Osteoblast (primary cell): Measurements from ENCODE around the gene MED17. TPM values are rescaled to one million over a fixed set of nuclear protein-coding genes. Genes with fewer than 3 reads are reported as not detected.

Experiments
- DNase-seq: peaks from one replicate; pipeline ENCODE4 v3.0.0; 2011; ENCODE audit warnings: low spot score, mixed read lengths; ENCODE audit not compliant: insufficient read length; ENCODE audit errors: missing footprints
- H2AFZ ChIP-seq: 2 replicates; pipeline ENCODE4 v1.6.0; 2011; ENCODE audit warnings: mild to moderate bottlenecking, low read length
- H3K27ac ChIP-seq: 2 replicates; pipeline ENCODE4 v1.5.1; 2011; ENCODE audit warnings: mild to moderate bottlenecking, low read depth, low read length, moderate library complexity
- H3K27me3 ChIP-seq: 2 replicates; pipeline ENCODE4 v1.6.0; 2012; ENCODE audit warnings: mild to moderate bottlenecking, control low read depth, inconsistent platforms, low read length, moderate library complexity; ENCODE audit not compliant: insufficient read depth
- H3K36me3 ChIP-seq: 2 replicates; pipeline ENCODE4 v1.5.1; 2011; ENCODE audit warnings: mild to moderate bottlenecking, low read length, control low read depth, moderate library complexity; ENCODE audit not compliant: insufficient read depth
- H3K4me1 ChIP-seq: 2 replicates; pipeline ENCODE4 v1.5.1; 2011; ENCODE audit warnings: mild to moderate bottlenecking, low read length, control low read depth, moderate library complexity; ENCODE audit not compliant: insufficient read depth
- H3K4me2 ChIP-seq: 2 replicates; pipeline ENCODE4 v1.6.0; 2011; ENCODE audit warnings: mild to moderate bottlenecking, low read length; ENCODE audit not compliant: insufficient read depth
- H3K4me3 ChIP-seq: fragments of 200-600 bp; sonication (generic); 3 replicates; pipeline ENCODE4 v1.5.1; 2012; ENCODE audit warnings: mild to moderate bottlenecking, low read length, inconsistent platforms; ENCODE audit not compliant: insufficient read depth
- H3K79me2 ChIP-seq: 2 replicates; pipeline ENCODE4 v1.6.0; 2012; ENCODE audit warnings: mild to moderate bottlenecking, low read length, control low read depth, inconsistent platforms; ENCODE audit not compliant: insufficient read depth
- H3K9me3 ChIP-seq: 2 replicates; pipeline ENCODE4 v1.5.1; 2011; ENCODE audit warnings: low read depth, low read length, control low read depth
- H4K20me1 ChIP-seq: 2 replicates; pipeline ENCODE4 v1.6.0; 2012; ENCODE audit warnings: mild to moderate bottlenecking, low read length, control low read depth; ENCODE audit not compliant: insufficient read depth
- total RNA-seq: library from RNA; depleted of rRNA; stranded (reverse); fragments of >200 nt; gene quantifications from 2 replicates; pipeline ENCODE4 v1.2.3, GENCODE V29; 2012
- TF ChIP-seq, protein P1 (sequence below): IDR thresholded peaks from 2 replicates; pipeline ENCODE4 v1.5.1; 2011; ENCODE audit warnings: mild to moderate bottlenecking, low read depth, low read length, moderate library complexity; ENCODE audit errors: extremely low read depth

Gene MED17
- total RNA-seq, 1 donor: 32.6 TPM

DNA sequence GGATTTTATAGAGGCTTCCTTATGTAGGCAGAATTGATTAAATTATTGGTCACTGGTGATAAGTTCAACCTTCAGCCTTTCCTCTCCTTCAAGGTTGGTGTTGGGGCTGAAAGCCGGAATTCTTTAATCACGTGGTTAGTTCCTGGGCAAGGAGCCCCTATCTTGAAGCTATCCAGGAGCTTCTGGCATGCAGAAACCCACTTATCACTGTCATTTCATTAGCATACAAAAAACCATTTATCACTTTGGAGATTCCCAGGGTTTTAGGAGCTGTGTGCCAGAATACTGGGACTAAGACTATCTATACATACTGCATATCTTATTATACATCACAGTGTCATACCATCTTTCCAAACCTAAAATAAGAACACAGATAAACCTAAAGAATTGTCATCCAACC lies 18.5 kb upstream of the MED17 start:
- H4K20me1 ChIP-seq: no peaks in the 10 kb centered on the region
- peaks cover 16% of the 10 kb centered on the region for H3K36me3 ChIP-seq
- TF ChIP-seq, protein P1, sequence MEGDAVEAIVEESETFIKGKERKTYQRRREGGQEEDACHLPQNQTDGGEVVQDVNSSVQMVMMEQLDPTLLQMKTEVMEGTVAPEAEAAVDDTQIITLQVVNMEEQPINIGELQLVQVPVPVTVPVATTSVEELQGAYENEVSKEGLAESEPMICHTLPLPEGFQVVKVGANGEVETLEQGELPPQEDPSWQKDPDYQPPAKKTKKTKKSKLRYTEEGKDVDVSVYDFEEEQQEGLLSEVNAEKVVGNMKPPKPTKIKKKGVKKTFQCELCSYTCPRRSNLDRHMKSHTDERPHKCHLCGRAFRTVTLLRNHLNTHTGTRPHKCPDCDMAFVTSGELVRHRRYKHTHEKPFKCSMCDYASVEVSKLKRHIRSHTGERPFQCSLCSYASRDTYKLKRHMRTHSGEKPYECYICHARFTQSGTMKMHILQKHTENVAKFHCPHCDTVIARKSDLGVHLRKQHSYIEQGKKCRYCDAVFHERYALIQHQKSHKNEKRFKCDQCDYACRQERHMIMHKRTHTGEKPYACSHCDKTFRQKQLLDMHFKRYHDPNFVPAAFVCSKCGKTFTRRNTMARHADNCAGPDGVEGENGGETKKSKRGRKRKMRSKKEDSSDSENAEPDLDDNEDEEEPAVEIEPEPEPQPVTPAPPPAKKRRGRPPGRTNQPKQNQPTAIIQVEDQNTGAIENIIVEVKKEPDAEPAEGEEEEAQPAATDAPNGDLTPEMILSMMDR: no peak
- no peak overlapping the region for H3K4me3 ChIP-seq
- no peaks in the 10 kb centered on the region for H3K4me1 ChIP-seq
- H3K27ac ChIP-seq: no peak overlapping the region
- no peaks in the 10 kb centered on the region for H3K9me3 ChIP-seq
- no peak overlapping the region for H2AFZ ChIP-seq
- no peak overlapping the region for H3K4me2 ChIP-seq
- H3K27me3 ChIP-seq: no peaks in the 10 kb centered on the region
- no peaks in the 10 kb centered on the region for H3K79me2 ChIP-seq
- no peak for DNase-seq

DNA sequence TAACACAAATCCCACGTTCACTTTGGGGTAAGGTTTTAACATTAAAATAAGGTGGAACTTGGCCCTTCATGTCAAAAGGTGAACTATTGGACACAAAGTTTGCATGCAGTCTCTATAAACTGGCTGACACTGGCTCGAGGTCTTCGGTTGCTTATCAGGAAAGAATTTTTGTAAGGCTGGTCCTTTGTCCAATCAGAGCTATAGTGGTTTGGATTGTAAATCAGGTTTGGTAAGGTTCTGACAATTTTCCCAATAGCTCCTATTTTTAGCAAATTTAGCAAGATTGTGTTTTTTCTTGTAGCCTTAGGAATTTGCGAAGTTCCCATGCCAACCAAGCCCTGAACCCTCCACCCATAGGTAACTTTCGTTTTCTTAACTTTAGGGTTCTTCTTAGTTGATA lies 17.6 kb upstream of the MED17 start:
- no peak for DNase-seq
- Histone ChIP-seq H3K27me3 (no peaks in the 10 kb centered on the region), H3K79me2 (no peaks in the 10 kb centered on the region), H4K20me1 (no peaks in the 10 kb centered on the region), H3K4me2 (no peak overlapping the region), H3K9me3 (no peaks in the 10 kb centered on the region), H3K36me3 (peaks cover 8% of the 10 kb centered on the region), H2AFZ (no peak overlapping the region), H3K4me1 (no peaks in the 10 kb centered on the region), H3K27ac (no peak overlapping the region), H3K4me3 (no peak overlapping the region)
- TF ChIP-seq, protein P1: no peak

DNA sequence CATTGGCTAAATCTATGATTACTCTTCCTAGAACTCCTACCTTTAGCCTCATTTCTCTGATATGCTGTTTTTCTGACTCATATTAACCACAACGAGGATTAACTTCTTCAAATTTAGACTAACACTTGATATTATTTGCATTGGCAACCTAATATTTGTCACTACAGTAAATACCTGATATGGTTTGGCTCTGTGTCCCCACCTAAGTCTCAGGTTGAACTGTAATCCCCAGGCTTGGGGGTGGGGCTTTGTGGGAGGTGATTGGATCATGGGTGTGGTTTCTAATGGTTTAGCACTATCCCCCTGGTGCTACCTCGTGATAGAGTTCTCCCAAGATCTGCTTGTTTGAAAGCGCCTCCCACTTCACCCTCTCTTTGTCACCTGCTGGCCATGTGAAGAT lies 17.1 kb upstream of the MED17 start:
- H3K27me3 ChIP-seq: no peaks in the 10 kb centered on the region
- H3K4me3 ChIP-seq: no peak overlapping the region
- no peaks in the 10 kb centered on the region for H3K4me1 ChIP-seq
- no peaks in the 10 kb centered on the region for H4K20me1 ChIP-seq
- TF ChIP-seq, protein P1: no peak
- H3K9me3 ChIP-seq: no peaks in the 10 kb centered on the region
- peaks cover 6% of the 10 kb centered on the region for H3K36me3 ChIP-seq
- no peak overlapping the region for H2AFZ ChIP-seq
- H3K79me2 ChIP-seq: no peaks in the 10 kb centered on the region
- no peak for DNase-seq
- H3K27ac ChIP-seq: no peak overlapping the region
- H3K4me2 ChIP-seq: no peak overlapping the region

DNA sequence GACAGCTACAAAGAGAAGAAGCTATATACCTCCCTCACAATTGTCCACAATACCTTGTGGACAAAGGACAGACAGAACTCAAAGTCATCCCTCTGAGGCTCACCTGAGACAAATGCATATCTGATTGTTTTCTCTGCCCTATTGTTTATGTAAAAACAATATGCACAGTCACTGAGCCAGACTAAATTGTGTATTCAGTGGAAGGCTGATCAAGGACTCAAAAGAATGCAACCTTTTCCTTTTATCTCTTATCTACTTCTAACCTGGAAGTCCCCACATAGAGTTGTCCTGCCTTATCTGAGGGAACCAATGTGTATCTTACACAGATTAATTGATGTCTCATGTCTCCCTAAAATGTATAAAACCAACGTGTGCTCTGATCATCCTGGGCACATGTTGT lies 13.9 kb upstream of the MED17 start:
- H3K36me3 ChIP-seq: no peaks in the 10 kb centered on the region
- H3K4me2 ChIP-seq: no peak overlapping the region
- TF ChIP-seq, protein P1: no peak
- H2AFZ ChIP-seq: no peak overlapping the region
- H3K4me1 ChIP-seq: no peaks in the 10 kb centered on the region
- H3K79me2 ChIP-seq: no peaks in the 10 kb centered on the region
- no peak overlapping the region for H3K27ac ChIP-seq
- H3K9me3 ChIP-seq: no peaks in the 10 kb centered on the region
- H3K27me3 ChIP-seq: no peaks in the 10 kb centered on the region
- no peaks in the 10 kb centered on the region for H4K20me1 ChIP-seq
- no peak for DNase-seq
- no peak overlapping the region for H3K4me3 ChIP-seq
